IMR-90 (cell line): ENCODE results near the gene TNK1. TPM values are rescaled to one million over a fixed set of nuclear protein-coding genes. Genes with fewer than 3 reads are reported as not detected.

Experiments
- ATAC-seq: fragments of 200-7000 bp; cut with Tn5 transposase; 2 replicates; pipeline ENCODE4 v1.9.1; 2020; ENCODE audit warnings: low read depth, mild to moderate bottlenecking, moderate library complexity
- BruUV-seq: library from RNA; stranded (reverse); fragments of 400-500 nt; replicated peaks from 2 replicates; lab custom pipeline; 2021; lab: Mats Ljungman, UMichigan
- CTCF ChIA-PET: fragments of 300-600 bp; formaldehyde crosslinking; extraction: SDS; loops from one replicate; lab custom pipeline; 2021; ENCODE audit warnings: antibody characterized with exemption; lab: Yijun Ruan, JAX
- POLR2A ChIA-PET: fragments of 300-600 bp; sonication (Branson Sonifier 250); formaldehyde crosslinking; loops from one replicate; lab custom pipeline; 2022; ENCODE audit warnings: antibody characterized with exemption; ENCODE audit not compliant: unreplicated experiment; lab: Charles Lee
- DNase-seq: peaks from one replicate; pipeline ENCODE4 v3.0.0; 2013
- H2AFZ ChIP-seq: replicated peaks from 2 replicates; pipeline ENCODE3; 2013; ENCODE audit warnings: low read length, mild to moderate bottlenecking; ENCODE audit not compliant: poor library complexity
- H2AK5ac ChIP-seq: 2 replicates; pipeline ENCODE4 v1.6.1; 2013; ENCODE audit warnings: low read depth, low read length, inconsistent platforms
- H2AK9ac ChIP-seq: replicated peaks from 2 replicates; pipeline ENCODE3; 2013; ENCODE audit warnings: mild to moderate bottlenecking, low read depth, low read length, moderate library complexity; ENCODE audit not compliant: poor library complexity
- H2BK120ac ChIP-seq: 2 replicates; pipeline ENCODE4 v1.6.1; 2013; ENCODE audit warnings: low read depth, low read length, inconsistent platforms
- H2BK15ac ChIP-seq: 3 replicates; pipeline ENCODE4 v1.6.1; 2013; ENCODE audit warnings: low read depth, low read length, inconsistent platforms
- H2BK20ac ChIP-seq: 2 replicates; pipeline ENCODE4 v1.6.1; 2013; ENCODE audit warnings: low read depth, mild to moderate bottlenecking, inconsistent platforms, low read length, moderate library complexity
- H2BK5ac ChIP-seq: 2 replicates; pipeline ENCODE4 v1.6.1; 2013; ENCODE audit warnings: mild to moderate bottlenecking, low read depth, low read length, inconsistent platforms; ENCODE audit not compliant: poor library complexity, severe bottlenecking
- H3K14ac ChIP-seq: replicated peaks from 2 replicates; pipeline ENCODE4 v1.6.1; 2013; ENCODE audit warnings: low read depth, low read length, inconsistent platforms
- H3K18ac ChIP-seq: 2 replicates; pipeline ENCODE4 v1.6.1; 2013; ENCODE audit warnings: low read depth, low read length, control low read depth
- H3K23ac ChIP-seq: 2 replicates; pipeline ENCODE4 v1.6.1; 2013; ENCODE audit warnings: low read depth, low read length, inconsistent platforms
- H3K27ac ChIP-seq: 2 replicates; pipeline ENCODE4 v1.5.1; 2013; ENCODE audit warnings: mild to moderate bottlenecking, control low read depth, low read length; ENCODE audit not compliant: insufficient read depth
- H3K27me3 ChIP-seq: 2 replicates; pipeline ENCODE4 v1.6.1; 2013; ENCODE audit warnings: low read length; ENCODE audit not compliant: control insufficient read depth, insufficient read depth
- H3K36me3 ChIP-seq: 2 replicates; pipeline ENCODE4 v1.6.1; 2013; ENCODE audit warnings: low read length, mixed read lengths; ENCODE audit not compliant: control insufficient read depth, insufficient read depth
- H3K4ac ChIP-seq: 2 replicates; pipeline ENCODE4 v1.6.1; 2013; ENCODE audit warnings: low read depth, low read length, inconsistent platforms
- H3K4me1 ChIP-seq: 2 replicates; pipeline ENCODE4 v1.6.1; 2013; ENCODE audit warnings: low read length, mixed read lengths; ENCODE audit not compliant: control insufficient read depth, insufficient read depth
- H3K4me2 ChIP-seq: 2 replicates; pipeline ENCODE4 v1.6.1; 2013; ENCODE audit warnings: low read depth, mild to moderate bottlenecking, control low read depth, low read length, moderate library complexity
- H3K4me3 ChIP-seq: 2 replicates; pipeline ENCODE4 v1.5.1; 2013; ENCODE audit warnings: low read depth, mild to moderate bottlenecking, control low read depth, low read length, moderate library complexity; ENCODE audit not compliant: insufficient read depth
- H3K56ac ChIP-seq: 2 replicates; pipeline ENCODE4 v1.6.1; 2013; ENCODE audit warnings: low read length, inconsistent platforms; ENCODE audit not compliant: insufficient read depth; ENCODE audit errors: extremely low read depth
- H3K79me1 ChIP-seq, 2 experiments: 2 replicates each; pipeline ENCODE4 v1.6.1; 2013; ENCODE audit warnings: low read length in 2 of 2, inconsistent platforms in 1 of 2, low read depth in 1 of 2
- H3K9ac ChIP-seq: 2 replicates; pipeline ENCODE4 v1.6.1; 2013; ENCODE audit warnings: low read depth, low read length, control low read depth
- H3K9me1 ChIP-seq: 2 replicates; pipeline ENCODE4 v1.6.1; 2013; ENCODE audit warnings: low read length, inconsistent platforms; ENCODE audit not compliant: insufficient read depth
- H3K9me3 ChIP-seq: 2 replicates; pipeline ENCODE4 v1.6.1; 2013; ENCODE audit warnings: low read length; ENCODE audit not compliant: control insufficient read depth, insufficient read depth
- H4K20me1 ChIP-seq: 2 replicates; pipeline ENCODE4 v1.6.1; 2013; ENCODE audit warnings: low read length, inconsistent platforms; ENCODE audit not compliant: insufficient read depth
- H4K5ac ChIP-seq: 2 replicates; pipeline ENCODE4 v1.6.1; 2013; ENCODE audit warnings: mild to moderate bottlenecking, low read depth, low read length, control low read depth
- H4K8ac ChIP-seq, 2 experiments: 2 replicates each; pipeline ENCODE4 v1.6.1; 2013; ENCODE audit warnings: low read depth in 2 of 2, low read length in 2 of 2, control low read depth in 1 of 2, inconsistent platforms in 1 of 2
- H4K91ac ChIP-seq: 2 replicates; pipeline ENCODE4 v1.6.1; 2013; ENCODE audit warnings: low read depth, low read length, inconsistent platforms; ENCODE audit not compliant: insufficient read depth
- BHLHE40 ChIP-seq: fragments of 150-350 bp; IDR thresholded peaks from 2 replicates; pipeline ENCODE4 v1.6.1; 2016; ENCODE audit warnings: mild to moderate bottlenecking, low read depth, low read length
- CEBPB ChIP-seq: IDR thresholded peaks from 2 replicates; pipeline ENCODE4 v1.6.1; 2012; ENCODE audit warnings: low read depth, low read length, improper control_type of control experiment
- CHD1 ChIP-seq: IDR thresholded peaks from 2 replicates; pipeline ENCODE4 v1.6.1; 2012; ENCODE audit warnings: low read depth, low read length, improper control_type of control experiment
- FOS ChIP-seq: fragments of 150-350 bp; IDR thresholded peaks from 2 replicates; pipeline ENCODE4 v1.6.1; 2016; ENCODE audit warnings: low read depth, low read length
- MAZ ChIP-seq: IDR thresholded peaks from 2 replicates; pipeline ENCODE4 v1.6.1; 2012; ENCODE audit warnings: low read depth, mild to moderate bottlenecking, low read length, improper control_type of control experiment, moderate library complexity, borderline replicate concordance
- NFE2L2 ChIP-seq: fragments of 150-350 bp; IDR thresholded peaks from 2 replicates; pipeline ENCODE4 v1.6.1; 2016; ENCODE audit warnings: low read depth, mild to moderate bottlenecking, low read length
- RCOR1 ChIP-seq: IDR thresholded peaks from 2 replicates; pipeline ENCODE4 v1.6.1; 2012; ENCODE audit warnings: mild to moderate bottlenecking, low read length, improper control_type of control experiment; ENCODE audit not compliant: insufficient replicate concordance
- RFX5 ChIP-seq: IDR thresholded peaks from 2 replicates; pipeline ENCODE4 v1.8.0; 2012; ENCODE audit warnings: low read depth, mild to moderate bottlenecking, low read length, moderate library complexity
- SMC3 ChIP-seq: fragments of 150-350 bp; IDR thresholded peaks from 2 replicates; pipeline ENCODE4 v1.6.1; 2016; ENCODE audit warnings: low read depth, mild to moderate bottlenecking, antibody characterized with exemption, low read length, moderate library complexity
- USF2 ChIP-seq: fragments of 150-350 bp; IDR thresholded peaks from 2 replicates; pipeline ENCODE4 v1.6.1; 2017; ENCODE audit warnings: mild to moderate bottlenecking, antibody characterized with exemption, low read length, low read depth
- WGBS, 2 experiments: methylation state at CpG; one replicate each; pipeline versions ENCODE4 v1.1.5 to v1.1.7; 2013; ENCODE audit warnings: missing lambda C conversion rate in 2 of 2; ENCODE audit not compliant: insufficient read length in 1 of 2; ENCODE audit errors: extremely low coverage in 2 of 2; 5-methylcytosine and 5-hydroxymethylcytosine counted together
- dilution Hi-C: fragments of 300-500 bp; cut with HindIII; formaldehyde crosslinking; loops from one replicate; pipeline ENCODE4 v1.14.3; 2018; ENCODE audit warnings: low sequenced_read_pairs; ENCODE audit not compliant: unreplicated experiment
- in situ Hi-C: fragments of 300-500 bp; cut with MboI; formaldehyde crosslinking; loops from 3 replicates; pipeline ENCODE4 v1.14.3; 2019; ENCODE audit warnings: low sequenced_read_pairs, inconsistent platforms, mixed read lengths
- intact Hi-C: fragments of 100-400 bp; cut with micrococcal nuclease; formaldehyde crosslinking; loops from 2 replicates; pipeline ENCODE4 v1.10.0; 2022
- polyA plus RNA-seq, 3 experiments: library from polyadenylated mRNA; depleted of rRNA; stranded (reverse); fragments of >200 nt; gene quantifications; 2 replicates each; pipeline ENCODE4 v1.2.3, GENCODE V29; 2012; ENCODE audit warnings: low replicate concordance in 1 of 3
- total RNA-seq: library from RNA; depleted of rRNA; stranded (reverse); fragments of >200 nt; gene quantifications from 2 replicates; pipeline ENCODE4 v1.2.3, GENCODE V29; 2012
- TF ChIP-seq, protein P1 (sequence below): fragments of 150-350 bp; IDR thresholded peaks from 2 replicates; pipeline ENCODE4 v1.6.1; 2016; ENCODE audit warnings: low read depth, mild to moderate bottlenecking, low read length, moderate library complexity, borderline replicate concordance

Gene TNK1
- total and polyA plus RNA-seq, 2 of the 4 experiments (the other 2 are of a cell fraction), result 0.44 to 0.54 TPM

DNA sequence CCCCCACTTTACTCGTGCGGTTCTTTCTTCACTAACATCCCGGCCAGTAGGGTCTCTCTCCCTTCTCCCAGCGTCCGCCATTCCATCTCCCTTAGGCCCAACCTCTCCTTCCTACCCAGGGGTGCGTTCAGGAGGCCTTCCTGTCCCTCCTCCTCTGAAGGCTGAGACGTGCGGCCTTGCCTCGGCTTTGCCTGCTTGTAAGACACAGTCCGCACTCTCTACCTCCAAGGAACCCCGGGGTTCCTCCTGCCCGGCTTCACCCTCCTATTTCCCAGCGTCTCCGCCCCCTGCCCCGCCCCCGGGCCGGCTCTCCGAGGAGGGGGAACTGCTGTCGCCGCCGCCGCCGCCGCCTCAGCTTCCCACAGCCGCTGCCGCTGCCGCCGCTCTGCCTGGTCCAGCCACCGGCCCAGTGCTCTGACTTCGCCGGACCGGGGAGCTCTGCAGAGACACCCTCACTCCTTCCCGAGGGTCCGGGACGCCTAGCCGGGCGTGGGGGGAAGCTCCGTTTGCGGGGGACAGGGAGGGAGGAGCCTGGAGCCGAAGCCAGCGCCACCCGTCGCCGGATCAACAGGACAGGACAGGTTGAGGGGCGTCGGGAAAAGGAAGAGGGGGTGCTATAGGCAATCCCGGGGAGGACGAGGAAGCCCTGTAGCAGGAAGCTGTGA lies 57.2 kb downstream of the TNK1 start (continued):
- TF ChIP-seq, protein P1, sequence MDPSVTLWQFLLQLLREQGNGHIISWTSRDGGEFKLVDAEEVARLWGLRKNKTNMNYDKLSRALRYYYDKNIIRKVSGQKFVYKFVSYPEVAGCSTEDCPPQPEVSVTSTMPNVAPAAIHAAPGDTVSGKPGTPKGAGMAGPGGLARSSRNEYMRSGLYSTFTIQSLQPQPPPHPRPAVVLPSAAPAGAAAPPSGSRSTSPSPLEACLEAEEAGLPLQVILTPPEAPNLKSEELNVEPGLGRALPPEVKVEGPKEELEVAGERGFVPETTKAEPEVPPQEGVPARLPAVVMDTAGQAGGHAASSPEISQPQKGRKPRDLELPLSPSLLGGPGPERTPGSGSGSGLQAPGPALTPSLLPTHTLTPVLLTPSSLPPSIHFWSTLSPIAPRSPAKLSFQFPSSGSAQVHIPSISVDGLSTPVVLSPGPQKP, result no peak

DNA sequence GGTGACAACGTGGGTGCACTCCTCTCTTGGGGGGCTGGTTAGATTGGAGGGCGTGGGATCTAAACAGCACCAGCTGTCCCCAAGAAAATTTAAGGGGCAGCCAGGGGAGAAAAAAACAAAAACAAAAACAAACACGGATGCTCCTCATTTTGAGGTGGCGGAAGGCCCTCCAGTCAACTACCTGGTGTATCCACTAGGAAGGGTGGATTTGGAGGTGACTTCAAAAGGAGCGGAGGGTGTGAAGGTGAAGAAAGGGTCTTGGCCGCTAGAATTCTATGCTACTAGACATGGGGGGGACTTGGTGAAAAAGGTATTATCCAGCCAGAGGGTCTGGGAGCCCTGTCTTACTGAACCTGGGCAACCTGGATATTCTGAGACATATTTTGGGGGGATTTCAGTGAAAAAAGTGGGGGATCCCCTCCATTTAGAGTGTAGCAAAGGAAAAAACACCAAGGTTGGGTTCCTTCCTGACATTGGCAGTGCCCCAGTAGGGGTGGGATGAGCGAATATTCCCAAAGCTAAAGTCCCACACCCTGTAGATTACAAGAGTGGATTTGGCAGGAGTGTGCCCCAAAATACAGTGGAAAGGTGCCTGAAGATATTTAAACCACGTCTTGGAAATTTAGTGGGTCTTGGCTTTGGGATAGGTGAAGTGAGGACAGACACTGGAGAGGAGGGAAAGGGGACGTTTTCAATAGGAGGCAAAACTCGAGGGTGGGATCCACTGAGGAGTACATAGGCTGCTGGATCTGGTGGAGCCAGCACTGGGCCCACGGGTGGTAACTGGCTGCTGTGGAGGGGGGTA lies 58.0 kb downstream of the TNK1 start:
- H3K27ac ChIP-seq, result no peak overlapping the region
- H4K20me1 ChIP-seq, result peaks cover 3% of the 10 kb centered on the region; the same call in 1 of the 2 replicates
- H3K18ac ChIP-seq, result no peak overlapping the region
- no peak overlapping the region for H2BK120ac ChIP-seq
- no peak overlapping the region; a peak in 1 of 4 replicates for H4K8ac ChIP-seq
- H3K27me3 ChIP-seq, result peaks cover 34% of the 10 kb centered on the region
- no peaks in the 10 kb centered on the region for H3K9me1 ChIP-seq
- no peaks in the 10 kb centered on the region for H3K36me3 ChIP-seq
- no peak overlapping the region for H2BK20ac ChIP-seq
- H2AFZ ChIP-seq, result no peak overlapping the region
- no peak overlapping the region for H2BK15ac ChIP-seq
- no peak overlapping the region for H3K9ac ChIP-seq
- ATAC-seq (no peak), DNase-seq (no peak)
- H2AK5ac ChIP-seq, result no peak overlapping the region
- POLR2A ChIA-PET, result no interaction called here
- H3K79me1 ChIP-seq, result peaks cover 0 to 2% of the 10 kb centered on the region in 2 experiments; a peak in 1 of 4 replicates
- H3K9me3 ChIP-seq, result no peaks in the 10 kb centered on the region
- H3K4me2 ChIP-seq, result no peak overlapping the region; the same call in 1 of the 2 replicates
- H3K56ac ChIP-seq, result no peak overlapping the region
- CTCF ChIA-PET, result no interaction called here
- H2AK9ac ChIP-seq, result no peak overlapping the region
- in situ Hi-C loops, result no loop called here
- peaks cover 8% of the 10 kb centered on the region for H3K4me1 ChIP-seq
- peak overlapping the region; percentile 33; the same call in 1 of the 2 replicates for H3K23ac ChIP-seq
- no peak overlapping the region for H3K14ac ChIP-seq
- dilution Hi-C loops, result no loop called here
- no peak overlapping the region for H4K5ac ChIP-seq
- H3K4ac ChIP-seq, result no peak overlapping the region
- H3K4me3 ChIP-seq, result no peak overlapping the region
- no peak overlapping the region for H2BK5ac ChIP-seq
- H4K91ac ChIP-seq, result no peak overlapping the region; the same call in 1 of the 2 replicates
- intact Hi-C loops, result loop anchor here (5.0 kb wide), 1 partner anchor 87 kb away; the partner anchor contains the start of gene KCTD11
- WGBS, 2 experiments, result 44% methylated on average over 3 of the region's 11 CpGs; no CpG with 5 or more reads in 1 of the 2 experiments
- no TSS peak for BruUV-seq
- TF ChIP-seq, protein P1, result no peak
- TF ChIP-seq MAZ (no peak), NFE2L2 (no peak), CHD1 (no peak), BHLHE40 (no peak), RCOR1 (no peak), CEBPB (no peak), USF2 (no peak), FOS (no peak), RFX5 (no peak), SMC3 (no peak)
